Progenitor cell of endocrine pancreas (in vitro differentiated cells): ENCODE measurements around the gene PLEKHG4B. TPM values are rescaled to one million over a fixed set of nuclear protein-coding genes. Genes with fewer than 3 reads are reported as not detected.

Experiments
- DNase-seq: peaks from one replicate; pipeline ENCODE4 v3.0.0; 2021; ENCODE audit warnings: low spot score; ENCODE audit not compliant: unreplicated experiment
- H3K27ac Mint-ChIP-seq: 2 replicates; pipeline ENCODE4 v1.8.0; 2021; ENCODE audit warnings: mild to moderate bottlenecking, moderate library complexity, mixed read lengths
- H3K27me3 Mint-ChIP-seq: 2 replicates; pipeline ENCODE4 v1.8.0; 2021; ENCODE audit warnings: mixed read lengths
- H3K36me3 Mint-ChIP-seq: 2 replicates; pipeline ENCODE4 v1.8.0; 2022; ENCODE audit warnings: mixed read lengths; ENCODE audit not compliant: insufficient read depth
- H3K4me1 Mint-ChIP-seq: 2 replicates; pipeline ENCODE4 v1.8.0; 2021; ENCODE audit warnings: low read depth, mixed read lengths
- H3K4me3 Mint-ChIP-seq: 2 replicates; pipeline ENCODE4 v1.8.0; 2021; ENCODE audit warnings: low read depth, mild to moderate bottlenecking, moderate library complexity, mixed read lengths
- H3K9me3 Mint-ChIP-seq: 2 replicates; pipeline ENCODE4 v1.8.0; 2021; ENCODE audit warnings: low read depth, mixed read lengths
- CTCF ChIP-seq: fragments of 200-600 bp; sonication (generic); IDR thresholded peaks from one replicate; pipeline ENCODE4 v1.5.0; 2021; ENCODE audit warnings: antibody characterized with exemption, mild to moderate bottlenecking; ENCODE audit not compliant: unreplicated experiment
- total RNA-seq: library from RNA; stranded (reverse); gene quantifications from 2 replicates; pipeline ENCODE4 v1.2.1, GENCODE V29; 2021

The PLEKHG4B gene
- total RNA-seq, 1 donor from 2014 or later, result 59.5 TPM

GRCh38 chr5:77957-78804 lies 13.8 kb upstream of the PLEKHG4B start:
- peak; percentile 52 for TF ChIP-seq CTCF

GRCh38 chr5:78805-79149 lies 13.2 kb upstream of the PLEKHG4B start:
- DNase-seq, result no peak
- no peak for TF ChIP-seq CTCF
- Mint-ChIP-seq H3K27ac (no peak overlapping the region), H3K9me3 (no peaks in the 10 kb centered on the region), H3K27me3 (peaks cover 23% of the 10 kb centered on the region), H3K36me3 (no peaks in the 10 kb centered on the region), H3K4me1 (peaks cover 22% of the 10 kb centered on the region), H3K4me3 (no peak overlapping the region)

More at GRCh38 chr5:77957-78804, 13.8 kb upstream of the PLEKHG4B start:
- DNase-seq, result no peak
- Mint-ChIP-seq H3K27me3 (peaks cover 23% of the 10 kb centered on the region), H3K9me3 (no peaks in the 10 kb centered on the region), H3K27ac (no peak overlapping the region), H3K4me1 (peaks cover 22% of the 10 kb centered on the region), H3K36me3 (no peaks in the 10 kb centered on the region), H3K4me3 (no peak overlapping the region)

- no peak for TF ChIP-seq CTCF
- Mint-ChIP-seq H3K27me3 (peaks cover 23% of the 10 kb centered on the region), H3K4me3 (no peak overlapping the region), H3K9me3 (no peaks in the 10 kb centered on the region), H3K4me1 (peaks cover 22% of the 10 kb centered on the region), H3K27ac (no peak overlapping the region), H3K36me3 (no peaks in the 10 kb centered on the region)
- DNase-seq, result no peak
Measured at GRCh38 chr5:79263-79662, 12.7 kb upstream of the PLEKHG4B start.

GRCh38 chr5:79821-80220 lies 12.1 kb upstream of the PLEKHG4B start:
- DNase-seq, result no peak
- TF ChIP-seq CTCF, result no peak
- Mint-ChIP-seq H3K9me3 (no peaks in the 10 kb centered on the region), H3K4me3 (no peak overlapping the region), H3K27me3 (peaks cover 21% of the 10 kb centered on the region), H3K27ac (no peak overlapping the region), H3K36me3 (no peaks in the 10 kb centered on the region), H3K4me1 (peaks cover 22% of the 10 kb centered on the region)

DNA sequence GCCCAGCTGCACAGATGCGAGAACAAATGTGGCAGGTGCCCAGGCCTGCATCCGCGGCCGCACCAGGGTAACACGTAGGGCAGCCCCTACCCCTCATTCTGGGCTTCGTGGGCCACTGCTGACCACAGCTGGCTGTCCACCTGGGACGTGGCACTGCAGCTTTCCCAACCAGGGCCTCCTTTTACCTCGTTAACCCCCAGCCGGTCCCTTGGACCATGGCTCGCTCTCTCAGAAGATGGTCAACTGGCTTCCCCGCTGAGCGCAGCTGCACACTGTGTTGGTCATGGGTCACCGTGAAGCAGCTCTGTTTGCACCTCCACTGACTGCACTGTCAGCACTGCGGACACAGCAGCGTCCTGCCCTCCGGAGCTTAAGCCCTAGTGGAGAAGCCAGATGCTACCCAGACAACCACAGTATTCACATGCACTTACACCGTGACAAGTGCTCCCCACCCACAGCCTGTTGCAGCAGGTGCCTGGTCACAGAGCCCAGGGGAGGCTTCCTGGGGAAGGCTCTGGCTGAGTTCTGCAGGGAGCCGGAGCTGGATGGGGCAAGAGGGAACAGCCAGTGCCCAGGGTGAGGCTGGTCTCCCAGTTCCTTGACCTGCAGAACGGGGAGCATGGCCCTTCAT lies 10.5 kb upstream of the PLEKHG4B start:
- Mint-ChIP-seq H3K4me3 (no peak overlapping the region), H3K27ac (peak overlapping the region; percentile 73), H3K9me3 (no peaks in the 10 kb centered on the region), H3K36me3 (no peaks in the 10 kb centered on the region), H3K27me3 (peaks cover 12% of the 10 kb centered on the region), H3K4me1 (peaks cover 21% of the 10 kb centered on the region)
- TF ChIP-seq CTCF, result no peak
- DNase-seq, result no peak
